ENCODE results near the gene ROBO1.
A peak's percentile ranks its signal among the peaks of the same experiment; 100 is the strongest.

ROBO1 gene

DNA sequence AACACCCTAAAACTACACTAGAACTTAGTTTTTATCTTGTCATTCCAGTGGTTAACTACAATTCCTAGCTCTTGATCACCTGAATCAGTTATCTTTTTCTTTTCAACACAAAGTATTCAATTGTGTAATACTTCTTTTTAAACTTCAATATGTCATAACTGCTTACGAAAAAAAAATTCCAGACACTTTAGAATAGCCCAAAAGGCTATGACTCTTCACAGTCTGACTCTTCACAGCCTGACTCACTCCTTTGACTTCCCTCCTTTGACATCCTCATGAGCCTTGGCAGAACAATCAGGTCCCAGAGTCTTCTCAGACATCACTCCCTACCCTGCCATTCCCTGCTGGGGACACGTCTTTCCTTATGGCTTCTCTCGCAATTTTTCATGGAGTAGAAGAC, 727.1 kb downstream of the ROBO1 start:
- no peaks in the 10 kb centered on the region for H3K9me3 ChIP-seq (ENCODE audit: low read depth, low read length)
- no peak for DNase-seq (ENCODE audit: low read depth, low spot score)
- no peaks in the 10 kb centered on the region for H3K36me3 ChIP-seq (ENCODE audit: insufficient read depth, low read length)
- TF ChIP-seq POLR2AphosphoS5 (IDR thresholded peaks at IDR 0.05; ENCODE audit: borderline replicate concordance, low read depth, low read length) (no peak), FOXP2 (optimal IDR thresholded peaks at IDR 0.05; ENCODE audit: control extremely low read depth, extremely low read length, insufficient read depth) (no peak), EZH2 (IDR thresholded peaks at IDR 0.05) (no peak)
- no peak overlapping the region for H3K9ac ChIP-seq (ENCODE audit: insufficient read length)
- H3K27ac ChIP-seq = no peak overlapping the region
- no peak overlapping the region for H3K4me3 ChIP-seq

DNA sequence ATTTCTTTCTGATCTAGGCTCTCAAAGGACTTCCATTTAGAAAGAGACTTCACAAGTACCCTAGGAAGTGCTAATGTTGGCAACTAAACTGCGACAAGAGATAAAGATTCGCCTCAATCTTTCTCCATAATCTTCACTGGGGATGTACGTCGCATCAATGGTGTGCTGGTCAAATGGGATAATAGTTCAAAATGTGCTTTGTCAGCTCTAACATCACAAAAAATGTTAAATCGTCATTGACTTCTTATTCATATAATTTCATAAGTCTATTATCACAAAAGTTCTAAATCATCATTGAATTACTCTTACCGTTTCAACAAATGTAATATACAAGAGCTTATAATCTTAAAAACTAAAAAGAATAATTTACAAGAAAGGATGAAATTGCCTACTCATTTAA, 727.7 kb downstream of the ROBO1 start:
- H3K4me3 ChIP-seq = no peak overlapping the region
- no peaks in the 10 kb centered on the region for H3K9me3 ChIP-seq (ENCODE audit: low read depth, low read length)
- H3K9ac ChIP-seq (ENCODE audit: insufficient read length) = no peak overlapping the region
- DNase-seq (ENCODE audit: low read depth, low spot score) = no peak
- TF ChIP-seq POLR2AphosphoS5 (IDR thresholded peaks at IDR 0.05; ENCODE audit: borderline replicate concordance, low read depth, low read length) (no peak), FOXP2 (optimal IDR thresholded peaks at IDR 0.05; ENCODE audit: control extremely low read depth, extremely low read length, insufficient read depth) (no peak), EZH2 (IDR thresholded peaks at IDR 0.05) (no peak)
- no peaks in the 10 kb centered on the region for H3K36me3 ChIP-seq (ENCODE audit: insufficient read depth, low read length)
- H3K27ac ChIP-seq = no peak overlapping the region

DNA sequence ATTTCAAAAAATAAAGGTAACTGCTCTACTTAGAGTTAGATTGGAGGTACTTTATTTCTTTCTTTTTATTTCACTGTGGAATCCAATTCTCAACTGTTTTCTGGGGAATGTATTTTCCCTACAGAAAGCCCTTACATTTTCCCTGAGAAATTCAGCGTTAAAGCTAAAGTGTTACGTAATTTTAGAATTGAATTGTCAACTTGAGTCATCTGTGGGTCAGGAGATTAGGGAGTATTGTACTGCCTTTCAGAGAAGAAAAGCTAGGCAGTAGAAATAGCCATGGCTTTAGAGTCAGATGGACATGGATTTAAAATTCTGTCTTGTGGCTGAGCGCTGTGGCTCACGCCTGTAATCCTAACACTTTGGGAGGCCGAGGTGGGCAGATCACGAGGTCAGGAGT, 728.6 kb downstream of the ROBO1 start:
- DNase-seq (ENCODE audit: low read depth, low spot score) = no peak
- TF ChIP-seq FOXP2 (optimal IDR thresholded peaks at IDR 0.05; ENCODE audit: control extremely low read depth, extremely low read length, insufficient read depth) (no peak), POLR2AphosphoS5 (IDR thresholded peaks at IDR 0.05; ENCODE audit: borderline replicate concordance, low read depth, low read length) (no peak), EZH2 (IDR thresholded peaks at IDR 0.05) (no peak)
- no peak overlapping the region for H3K4me3 ChIP-seq
- H3K9ac ChIP-seq (ENCODE audit: insufficient read length) = no peak overlapping the region
- no peaks in the 10 kb centered on the region for H3K36me3 ChIP-seq (ENCODE audit: insufficient read depth, low read length)
- no peak overlapping the region for H3K27ac ChIP-seq
- H3K9me3 ChIP-seq (ENCODE audit: low read depth, low read length) = no peaks in the 10 kb centered on the region

DNA sequence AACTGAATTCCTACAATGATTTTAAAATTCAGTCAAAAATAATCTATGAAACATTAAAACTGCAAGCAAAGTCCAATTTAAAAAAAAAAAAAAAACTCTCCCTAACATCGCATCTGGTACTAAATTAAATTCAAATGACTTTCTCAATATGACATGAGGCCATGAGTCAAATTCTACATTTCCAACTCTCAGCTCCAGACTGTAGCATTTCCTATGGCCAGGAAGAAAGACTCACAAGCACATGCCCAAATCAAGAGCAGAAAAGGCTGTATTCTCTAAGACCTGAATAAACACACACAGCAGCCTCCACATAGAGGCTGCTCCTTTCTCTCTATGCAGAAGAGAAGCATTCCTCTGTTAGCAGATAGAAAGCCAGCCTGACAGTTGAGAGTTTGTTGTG, 729.2 kb downstream of the ROBO1 start:
- DNase-seq (ENCODE audit: low read depth, low spot score) = no peak
- H3K4me3 ChIP-seq = no peak overlapping the region
- H3K9me3 ChIP-seq (ENCODE audit: low read depth, low read length) = no peaks in the 10 kb centered on the region
- no peak overlapping the region for H3K27ac ChIP-seq
- TF ChIP-seq EZH2 (IDR thresholded peaks at IDR 0.05) (no peak), POLR2AphosphoS5 (IDR thresholded peaks at IDR 0.05; ENCODE audit: borderline replicate concordance, low read depth, low read length) (no peak), FOXP2 (optimal IDR thresholded peaks at IDR 0.05; ENCODE audit: control extremely low read depth, extremely low read length, insufficient read depth) (no peak)
- H3K9ac ChIP-seq (ENCODE audit: insufficient read length) = no peak overlapping the region
- no peaks in the 10 kb centered on the region for H3K36me3 ChIP-seq (ENCODE audit: insufficient read depth, low read length)

DNA sequence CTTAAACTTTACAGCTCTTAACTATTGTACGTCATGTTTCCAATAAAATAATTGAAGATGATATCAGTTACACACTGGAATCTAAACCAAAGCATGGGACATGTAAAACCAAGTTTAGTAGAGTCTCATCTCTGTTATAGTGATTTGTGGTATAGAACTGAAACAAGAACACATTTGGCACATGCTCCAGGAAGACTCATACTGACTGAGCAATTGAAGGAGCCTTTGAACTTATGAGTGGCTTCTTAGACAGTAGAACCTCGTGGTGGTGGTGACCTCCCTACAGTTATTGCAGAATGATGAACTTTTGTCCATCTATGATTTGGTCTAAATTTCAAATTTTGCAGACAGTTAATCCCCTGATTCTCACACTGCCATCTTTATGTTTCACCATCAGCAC, 729.7 kb downstream of the ROBO1 start:
- H3K9me3 ChIP-seq (ENCODE audit: low read depth, low read length) = no peaks in the 10 kb centered on the region
- no peak for DNase-seq (ENCODE audit: low read depth, low spot score)
- H3K27ac ChIP-seq = no peak overlapping the region
- no peak for TF ChIP-seq FOXP2 (optimal IDR thresholded peaks at IDR 0.05; ENCODE audit: control extremely low read depth, extremely low read length, insufficient read depth)
- TF ChIP-seq EZH2 (IDR thresholded peaks at IDR 0.05) = no peak
- TF ChIP-seq POLR2AphosphoS5 (IDR thresholded peaks at IDR 0.05; ENCODE audit: borderline replicate concordance, low read depth, low read length) = no peak
- no peak overlapping the region for H3K9ac ChIP-seq (ENCODE audit: insufficient read length)
- H3K36me3 ChIP-seq (ENCODE audit: insufficient read depth, low read length) = no peaks in the 10 kb centered on the region
- H3K4me3 ChIP-seq = no peak overlapping the region

DNA sequence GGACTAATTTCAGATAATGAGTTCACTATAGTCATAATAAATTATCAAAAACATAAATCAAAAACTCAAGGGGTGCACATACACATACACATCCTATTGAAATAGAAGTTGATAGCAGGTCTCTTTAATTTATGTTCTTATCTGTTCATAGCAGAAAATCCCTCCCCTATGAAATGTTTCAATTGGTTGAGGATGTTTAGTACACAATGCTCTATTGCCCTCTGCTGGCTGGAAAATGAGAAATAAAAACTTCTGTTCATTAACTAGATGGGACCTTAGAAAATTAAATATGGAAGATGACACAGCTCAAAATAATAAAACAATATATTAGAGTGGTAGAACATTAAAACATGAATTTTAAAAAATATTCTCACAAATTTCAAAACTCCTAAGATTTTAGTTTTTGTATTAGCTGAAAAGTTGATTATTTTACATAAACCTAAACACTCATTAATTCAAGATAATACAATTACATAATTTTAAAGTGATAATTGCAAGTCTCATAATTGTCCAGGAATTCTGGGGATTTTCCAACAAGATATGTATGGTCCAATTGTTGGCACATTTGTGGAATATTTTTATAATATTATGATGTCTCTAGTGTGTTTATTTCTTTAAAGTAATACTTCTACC, 735.0 kb downstream of the ROBO1 start:
- H3K36me3 ChIP-seq (ENCODE audit: insufficient read depth, low read length) = no peaks in the 10 kb centered on the region
- H3K27ac ChIP-seq = no peak overlapping the region
- no peaks in the 10 kb centered on the region for H3K9me3 ChIP-seq (ENCODE audit: low read depth, low read length)
- no peak overlapping the region for H3K9ac ChIP-seq (ENCODE audit: insufficient read length)
- no peak for TF ChIP-seq POLR2AphosphoS5 (IDR thresholded peaks at IDR 0.05; ENCODE audit: borderline replicate concordance, low read depth, low read length)
- TF ChIP-seq FOXP2 (optimal IDR thresholded peaks at IDR 0.05; ENCODE audit: control extremely low read depth, extremely low read length, insufficient read depth) = no peak
- no peak for TF ChIP-seq EZH2 (IDR thresholded peaks at IDR 0.05)
- no peak overlapping the region for H3K4me3 ChIP-seq
- peak; percentile 40 for DNase-seq (ENCODE audit: low read depth, low spot score)

DNA sequence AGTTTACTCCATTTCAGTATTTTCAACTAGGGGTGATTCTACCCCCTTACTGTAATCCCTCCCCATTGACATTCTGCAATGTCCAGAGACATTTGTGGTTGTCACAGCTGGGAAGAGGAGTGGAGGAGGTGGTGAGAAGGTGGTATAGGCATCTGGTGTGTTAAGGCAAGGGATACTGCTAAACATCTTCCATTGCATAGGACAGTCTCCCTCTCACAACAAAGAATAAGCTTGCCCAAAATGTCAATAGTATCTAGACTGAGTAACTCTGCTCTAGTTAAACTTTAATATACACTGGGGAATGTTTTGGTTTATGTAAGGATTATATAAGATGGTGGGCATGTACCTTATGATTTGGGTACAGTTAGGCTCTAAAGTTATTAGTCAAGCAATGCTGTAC, 737.6 kb downstream of the ROBO1 start:
- Histone ChIP-seq H3K4me3 (no peak overlapping the region), H3K9ac (ENCODE audit: insufficient read length) (no peak overlapping the region), H3K9me3 (ENCODE audit: low read depth, low read length) (no peaks in the 10 kb centered on the region), H3K36me3 (ENCODE audit: insufficient read depth, low read length) (no peaks in the 10 kb centered on the region), H3K27ac (no peak overlapping the region)
- no peak for DNase-seq (ENCODE audit: low read depth, low spot score)
- TF ChIP-seq POLR2AphosphoS5 (IDR thresholded peaks at IDR 0.05; ENCODE audit: borderline replicate concordance, low read depth, low read length) = no peak
- no peak for TF ChIP-seq FOXP2 (optimal IDR thresholded peaks at IDR 0.05; ENCODE audit: control extremely low read depth, extremely low read length, insufficient read depth)
- TF ChIP-seq EZH2 (IDR thresholded peaks at IDR 0.05) = no peak

DNA sequence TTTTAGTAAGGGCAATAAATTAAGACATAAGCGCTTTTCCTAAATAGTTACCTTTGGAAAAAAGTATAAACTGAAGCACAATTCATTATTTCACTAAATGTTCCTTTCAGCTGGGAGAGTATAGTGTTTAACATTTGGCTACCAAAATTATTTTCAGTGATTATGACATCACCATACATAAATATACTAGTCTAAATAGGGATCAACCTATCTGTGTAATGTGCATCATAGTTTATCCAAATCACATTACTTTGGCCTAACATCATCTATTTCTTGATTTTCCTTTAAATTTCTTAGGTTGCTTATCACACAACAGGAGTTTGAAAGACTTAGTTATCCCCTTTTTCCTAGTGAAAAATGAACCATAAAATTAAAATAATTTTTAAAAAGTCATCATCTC, 738.9 kb downstream of the ROBO1 start:
- no peak for DNase-seq (ENCODE audit: low read depth, low spot score)
- Histone ChIP-seq H3K9ac (ENCODE audit: insufficient read length) (no peak overlapping the region), H3K27ac (no peak overlapping the region), H3K4me3 (no peak overlapping the region), H3K9me3 (ENCODE audit: low read depth, low read length) (no peaks in the 10 kb centered on the region), H3K36me3 (ENCODE audit: insufficient read depth, low read length) (no peaks in the 10 kb centered on the region)
- TF ChIP-seq EZH2 (IDR thresholded peaks at IDR 0.05) (no peak), POLR2AphosphoS5 (IDR thresholded peaks at IDR 0.05; ENCODE audit: borderline replicate concordance, low read depth, low read length) (no peak), FOXP2 (optimal IDR thresholded peaks at IDR 0.05; ENCODE audit: control extremely low read depth, extremely low read length, insufficient read depth) (no peak)

DNA sequence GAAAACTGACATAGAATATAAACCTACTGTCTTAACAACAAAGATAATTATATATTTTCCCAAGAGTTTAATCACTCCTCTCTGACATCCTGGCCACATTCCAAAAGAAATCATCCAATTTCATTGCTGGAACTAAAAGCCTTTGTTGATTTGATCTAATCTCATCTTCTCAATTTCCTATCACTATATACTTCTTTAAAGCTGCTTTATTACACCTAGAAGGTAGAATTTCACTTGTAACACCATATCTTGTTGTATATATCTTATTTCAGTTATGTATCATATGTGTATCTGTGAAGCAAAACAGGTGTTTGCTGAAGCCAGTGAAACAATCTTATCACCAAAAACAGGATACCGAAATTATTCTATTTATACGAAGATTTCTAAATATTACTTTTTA, 740.2 kb downstream of the ROBO1 start:
- Histone ChIP-seq H3K9me3 (ENCODE audit: low read depth, low read length) (no peaks in the 10 kb centered on the region), H3K9ac (ENCODE audit: insufficient read length) (no peak overlapping the region), H3K27ac (no peak overlapping the region), H3K36me3 (ENCODE audit: insufficient read depth, low read length) (no peaks in the 10 kb centered on the region), H3K4me3 (no peak overlapping the region)
- DNase-seq (ENCODE audit: low read depth, low spot score) = no peak
- TF ChIP-seq EZH2 (IDR thresholded peaks at IDR 0.05) = no peak
- TF ChIP-seq FOXP2 (optimal IDR thresholded peaks at IDR 0.05; ENCODE audit: control extremely low read depth, extremely low read length, insufficient read depth) = no peak
- TF ChIP-seq POLR2AphosphoS5 (IDR thresholded peaks at IDR 0.05; ENCODE audit: borderline replicate concordance, low read depth, low read length) = no peak

Measured in SK-N-MC (cell line).